DND-41 (cell line): ENCODE data around the gene PILRA.

Experiments used
- ATAC-seq: fragments of 200-7000 bp; cut with Tn5 transposase; 3 replicates; pipeline ENCODE4 v1.9.1; 2021; ENCODE audit warnings: low read depth; ENCODE audit not compliant: insufficient read depth
- DNase-seq: peaks from one replicate; pipeline ENCODE4 v3.0.0-alpha.2; 2020
- H2AFZ ChIP-seq: 2 replicates; pipeline ENCODE4 v1.6.0; 2012; ENCODE audit warnings: low read depth, low read length
- H3K27ac ChIP-seq: 2 replicates; pipeline ENCODE4 v1.5.1; 2012; ENCODE audit warnings: low read length, inconsistent platforms
- H3K27me3 ChIP-seq: fragments of 200-600 bp; sonication (generic); 2 replicates; pipeline ENCODE4 v1.6.0; 2012; ENCODE audit warnings: low read length, mild to moderate bottlenecking, inconsistent platforms; ENCODE audit not compliant: insufficient read depth, poor library complexity
- H3K36me3 ChIP-seq: 2 replicates; pipeline ENCODE4 v1.5.1; 2012; ENCODE audit warnings: low read length, inconsistent platforms; ENCODE audit not compliant: insufficient read depth
- H3K4me1 ChIP-seq: 2 replicates; pipeline ENCODE4 v1.5.1; 2012; ENCODE audit warnings: mild to moderate bottlenecking, low read length; ENCODE audit not compliant: insufficient read depth
- H3K4me2 ChIP-seq: 2 replicates; pipeline ENCODE4 v1.6.0; 2012; ENCODE audit warnings: mild to moderate bottlenecking, moderate library complexity, low read length, inconsistent platforms; ENCODE audit not compliant: insufficient read depth
- H3K4me3 ChIP-seq, 2 experiments: fragments of 200-600 bp in 1 of 2; shearing (Covaris generic) in 1 of 2; 2 replicates each; pipeline ENCODE4 v1.5.1; 2012 to 2016; ENCODE audit warnings: inconsistent platforms in 2 of 2, low read length in 2 of 2, mild to moderate bottlenecking in 2 of 2, low read depth in 1 of 2, moderate library complexity in 1 of 2
- H3K79me2 ChIP-seq: 2 replicates; pipeline ENCODE4 v1.6.0; 2012; ENCODE audit warnings: low read length, inconsistent platforms; ENCODE audit not compliant: insufficient read depth
- H3K9ac ChIP-seq: 2 replicates; pipeline ENCODE4 v1.6.0; 2012; ENCODE audit warnings: low read depth, mild to moderate bottlenecking, inconsistent platforms, low read length, moderate library complexity
- H3K9me3 ChIP-seq: 2 replicates; pipeline ENCODE4 v1.5.1; 2012; ENCODE audit warnings: low read length, moderate library complexity, mild to moderate bottlenecking, inconsistent platforms; ENCODE audit not compliant: insufficient read depth, severe bottlenecking
- H4K20me1 ChIP-seq: 2 replicates; pipeline ENCODE4 v1.6.0; 2012; ENCODE audit warnings: low read length; ENCODE audit not compliant: insufficient read depth
- EZH2 ChIP-seq: IDR thresholded peaks from 3 replicates; pipeline ENCODE4 v1.6.1; 2012; ENCODE audit warnings: borderline replicate concordance, low read depth, mild to moderate bottlenecking, moderate library complexity, low read length, inconsistent platforms; ENCODE audit not compliant: severe bottlenecking
- TF ChIP-seq, protein P1 (sequence below): IDR thresholded peaks from 2 replicates; pipeline ENCODE4 v1.5.1; 2012; ENCODE audit warnings: borderline replicate concordance, low read length, moderate library complexity, mild to moderate bottlenecking; ENCODE audit not compliant: poor library complexity, severe bottlenecking; ENCODE audit errors: extremely low read depth

PILRA gene

DNA sequence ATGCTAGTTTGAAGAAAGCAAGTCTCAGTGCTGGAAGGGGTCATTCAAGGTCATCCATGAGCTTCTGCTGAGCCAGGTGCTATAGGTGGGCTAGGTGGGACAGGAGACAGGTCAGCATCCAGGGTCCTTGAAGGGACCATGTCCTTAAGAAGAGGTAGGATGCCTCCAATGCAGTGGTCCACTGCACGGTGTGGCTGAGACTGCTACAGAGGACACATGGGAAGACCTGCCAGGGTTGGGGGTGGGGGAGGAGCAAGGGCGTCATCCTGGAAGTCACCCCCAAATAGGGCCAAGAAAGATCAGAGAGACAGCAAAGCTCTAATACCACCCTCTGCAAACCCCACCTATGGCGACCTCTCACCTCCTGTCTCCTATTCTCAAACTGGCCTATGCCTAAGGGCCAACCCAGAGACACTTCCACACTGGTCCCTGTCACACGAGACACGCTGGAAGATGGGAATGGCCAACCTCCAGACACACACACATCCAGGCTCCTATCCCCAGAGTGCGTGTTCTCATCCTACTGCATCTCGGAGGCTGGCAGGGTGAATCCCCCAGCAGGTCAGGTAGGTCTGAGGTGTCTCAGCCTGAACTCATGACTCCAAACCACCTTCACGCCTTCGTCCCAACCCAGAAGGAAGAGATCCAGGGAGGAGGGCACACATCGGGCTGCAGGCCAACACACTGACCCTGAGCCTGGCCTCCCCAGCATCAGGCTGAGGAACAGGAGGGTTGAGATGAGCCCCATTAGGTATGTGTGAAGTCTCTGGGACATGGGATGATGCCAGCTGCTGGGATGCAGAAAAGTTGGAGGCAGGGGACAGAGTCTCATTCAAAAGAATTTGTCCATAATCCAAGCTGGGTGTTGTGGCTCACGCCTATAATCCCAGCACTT, 68.6 kb downstream of the PILRA start:
- DNase-seq (no peak), ATAC-seq (no peak)
- TF ChIP-seq, protein P1, sequence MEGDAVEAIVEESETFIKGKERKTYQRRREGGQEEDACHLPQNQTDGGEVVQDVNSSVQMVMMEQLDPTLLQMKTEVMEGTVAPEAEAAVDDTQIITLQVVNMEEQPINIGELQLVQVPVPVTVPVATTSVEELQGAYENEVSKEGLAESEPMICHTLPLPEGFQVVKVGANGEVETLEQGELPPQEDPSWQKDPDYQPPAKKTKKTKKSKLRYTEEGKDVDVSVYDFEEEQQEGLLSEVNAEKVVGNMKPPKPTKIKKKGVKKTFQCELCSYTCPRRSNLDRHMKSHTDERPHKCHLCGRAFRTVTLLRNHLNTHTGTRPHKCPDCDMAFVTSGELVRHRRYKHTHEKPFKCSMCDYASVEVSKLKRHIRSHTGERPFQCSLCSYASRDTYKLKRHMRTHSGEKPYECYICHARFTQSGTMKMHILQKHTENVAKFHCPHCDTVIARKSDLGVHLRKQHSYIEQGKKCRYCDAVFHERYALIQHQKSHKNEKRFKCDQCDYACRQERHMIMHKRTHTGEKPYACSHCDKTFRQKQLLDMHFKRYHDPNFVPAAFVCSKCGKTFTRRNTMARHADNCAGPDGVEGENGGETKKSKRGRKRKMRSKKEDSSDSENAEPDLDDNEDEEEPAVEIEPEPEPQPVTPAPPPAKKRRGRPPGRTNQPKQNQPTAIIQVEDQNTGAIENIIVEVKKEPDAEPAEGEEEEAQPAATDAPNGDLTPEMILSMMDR, result no peak
- TF ChIP-seq EZH2, result no peak
- peaks cover 35% of the 10 kb centered on the region for H3K4me1 ChIP-seq
- no peak overlapping the region for H3K9ac ChIP-seq
- H3K36me3 ChIP-seq, result no peaks in the 10 kb centered on the region
- no peaks in the 10 kb centered on the region for H3K9me3 ChIP-seq
- no peaks in the 10 kb centered on the region for H3K27me3 ChIP-seq
- no peaks in the 10 kb centered on the region for H4K20me1 ChIP-seq
- H3K4me2 ChIP-seq, result no peak overlapping the region
- no peak overlapping the region for H2AFZ ChIP-seq
- no peaks in the 10 kb centered on the region for H3K79me2 ChIP-seq
- no peak overlapping the region for H3K4me3 ChIP-seq
- no peak overlapping the region; the same call in 1 of the 2 replicates for H3K27ac ChIP-seq

DNA sequence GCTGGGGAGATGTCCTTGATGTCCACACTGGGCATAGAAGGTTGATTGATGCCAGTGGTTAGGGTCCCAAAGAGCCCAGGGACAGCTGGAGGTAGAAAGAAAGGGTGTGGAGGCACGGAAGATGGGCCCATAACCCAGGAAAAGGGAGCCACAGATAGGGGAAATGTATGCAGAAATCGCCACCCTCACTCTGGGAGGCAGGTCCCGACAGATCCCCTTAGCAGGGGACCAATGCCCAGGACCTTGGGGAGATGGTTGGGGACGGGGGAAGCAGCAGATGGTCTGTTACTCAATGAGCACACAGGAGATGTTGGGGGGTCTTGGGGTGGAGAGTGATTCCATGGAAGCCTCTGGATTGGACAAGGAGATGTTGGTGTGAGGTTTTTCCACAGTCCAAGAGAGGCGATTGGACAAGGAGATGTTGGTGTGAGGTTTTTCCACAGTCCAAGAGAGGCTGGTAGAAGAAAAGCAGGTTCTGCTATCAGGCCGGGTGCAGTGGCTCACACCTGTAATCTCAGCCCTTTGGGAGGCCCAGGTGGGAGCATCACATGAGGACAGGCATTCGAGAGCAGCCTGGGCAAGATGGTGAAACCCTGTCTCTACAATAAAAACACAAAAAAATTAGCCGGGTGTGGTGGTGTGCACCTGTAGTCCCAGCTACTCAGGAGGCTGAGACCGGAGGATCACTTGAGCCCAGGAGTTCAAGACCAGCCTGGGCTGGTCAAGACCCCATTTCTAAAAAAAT, 70.0 kb downstream of the PILRA start:
- H3K4me1 ChIP-seq, result peaks cover 30% of the 10 kb centered on the region
- DNase-seq, result no peak
- H3K9me3 ChIP-seq, result no peaks in the 10 kb centered on the region
- H3K27me3 ChIP-seq, result no peaks in the 10 kb centered on the region
- no peak overlapping the region for H3K4me3 ChIP-seq
- H3K36me3 ChIP-seq, result no peaks in the 10 kb centered on the region
- H2AFZ ChIP-seq, result no peak overlapping the region
- ATAC-seq, result no peak
- H3K9ac ChIP-seq, result no peak overlapping the region
- no peak for TF ChIP-seq EZH2
- TF ChIP-seq, protein P1, result no peak
- no peaks in the 10 kb centered on the region for H3K79me2 ChIP-seq
- H4K20me1 ChIP-seq, result no peaks in the 10 kb centered on the region
- H3K4me2 ChIP-seq, result no peak overlapping the region
- H3K27ac ChIP-seq, result peak overlapping the region; percentile 94

DNA sequence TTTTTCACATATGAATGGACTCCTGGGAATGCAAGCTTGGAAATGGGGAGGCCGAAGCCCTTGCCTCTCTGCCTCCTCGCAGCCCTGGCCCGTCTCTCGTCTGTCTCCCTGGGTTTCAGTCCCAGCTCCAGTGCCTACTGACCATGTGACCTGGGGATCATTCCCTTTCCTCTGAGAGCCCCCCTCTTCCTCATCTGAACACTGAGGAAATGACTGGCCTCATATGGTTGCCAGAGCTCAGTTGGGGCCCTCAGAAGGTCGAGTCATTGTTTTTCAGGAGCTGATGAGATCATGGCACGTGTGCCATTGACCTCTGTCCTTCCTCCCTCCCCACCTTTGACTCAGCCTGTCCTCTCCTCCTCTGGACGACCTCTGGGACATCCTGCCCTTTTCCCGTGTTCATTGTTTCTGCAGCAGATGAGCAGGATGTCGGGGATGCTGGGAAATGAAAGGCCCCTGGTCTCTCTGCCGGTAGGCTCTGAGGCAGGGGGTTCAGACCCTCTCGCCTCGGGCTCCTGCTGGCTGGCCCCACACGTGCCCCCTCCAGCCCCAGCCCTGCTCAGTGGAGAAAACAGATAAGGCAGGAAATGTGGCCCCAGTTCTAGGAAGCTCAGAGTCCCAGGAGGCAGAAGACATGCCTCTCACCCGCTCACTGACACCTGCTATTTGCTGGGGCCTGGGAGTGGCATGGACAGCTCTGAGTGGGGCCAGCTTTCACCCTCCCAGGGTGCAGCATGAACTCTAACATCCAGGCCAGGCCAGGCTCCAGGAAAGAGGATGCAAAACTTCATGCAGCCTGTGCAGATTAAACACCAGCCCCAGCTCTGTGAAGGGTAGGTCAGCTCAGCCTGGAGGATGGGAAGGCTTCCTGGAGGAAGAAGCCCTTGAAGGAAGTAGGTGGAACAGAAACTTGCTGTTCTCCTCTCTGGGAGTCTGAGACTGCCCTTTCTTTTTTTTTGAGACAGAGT, 71.3 kb downstream of the PILRA start:
- H3K27me3 ChIP-seq, result no peaks in the 10 kb centered on the region
- no peaks in the 10 kb centered on the region for H3K9me3 ChIP-seq
- no peaks in the 10 kb centered on the region for H3K36me3 ChIP-seq
- peaks cover 30% of the 10 kb centered on the region for H3K4me1 ChIP-seq
- peak; percentile 88 for DNase-seq
- H4K20me1 ChIP-seq, result no peaks in the 10 kb centered on the region
- peak overlapping the region; percentile 57 for H3K4me2 ChIP-seq
- peak overlapping the region; percentile 50 for H3K9ac ChIP-seq
- H3K79me2 ChIP-seq, result no peaks in the 10 kb centered on the region
- ATAC-seq, result peak; percentile 93
- TF ChIP-seq EZH2, result no peak
- TF ChIP-seq, protein P1, result no peak
- peak overlapping the region in 1 of 2 experiments; percentile 33; a peak in 2 of 4 replicates for H3K4me3 ChIP-seq
- H3K27ac ChIP-seq, result peak overlapping the region; percentile 94
- H2AFZ ChIP-seq, result peak overlapping the region; percentile 72
